GM12878 (cell line): ENCODE data around the gene MEP1A. TPM values are rescaled to one million over a fixed set of nuclear protein-coding genes. Genes with fewer than 3 reads are reported as not detected.

Source experiments
- ATAC-seq: fragments of 200-7000 bp; cut with Tn5 transposase; 3 replicates; pipeline ENCODE4 v1.9.1; 2020; ENCODE audit warnings: mild to moderate bottlenecking, moderate library complexity
- BruUV-seq: library from RNA; stranded (reverse); fragments of 400-500 nt; replicated peaks from 2 replicates; lab custom pipeline; 2021; lab: Mats Ljungman, UMichigan
- CTCF ChIA-PET: fragments of 300-600 bp; sonication (Branson Sonifier 250); formaldehyde crosslinking; extraction: SDS; loops from one replicate; lab custom pipeline; 2021; ENCODE audit warnings: inconsistent platforms; lab: Yijun Ruan, JAX
- POLR2A ChIA-PET: fragments of 350-600 bp; formaldehyde crosslinking; extraction: SDS; loops from one replicate; lab custom pipeline; 2021; ENCODE audit warnings: inconsistent platforms; lab: Charles Lee
- RAD21 ChIA-PET: fragments of 300-600 bp; sonication (Branson Sonifier 250); formaldehyde crosslinking; loops from one replicate; lab custom pipeline; 2023; ENCODE audit warnings: antibody characterized with exemption; ENCODE audit not compliant: unreplicated experiment; lab: Charles Lee
- SMC1A ChIA-PET: fragments of 300-600 bp; sonication (Branson Sonifier 250); formaldehyde crosslinking; loops from one replicate; lab custom pipeline; 2023; ENCODE audit not compliant: unreplicated experiment, uncharacterized antibody; lab: Charles Lee
- DNase-seq: peaks from one replicate; pipeline ENCODE4 v3.0.0-alpha.2; 2011; ENCODE audit warnings: low read depth, low spot score
- FAIRE-seq: peaks from 3 replicates; lab custom pipeline; 2011; peaks lifted over from hg19 to GRCh38; lab: Jason Lieb, UNC
- H2AFZ ChIP-seq: 2 replicates; pipeline ENCODE4 v1.6.0; 2011; ENCODE audit warnings: low read depth, low read length, control low read depth; ENCODE audit not compliant: control insufficient read depth
- H3K27ac ChIP-seq: 2 replicates; pipeline ENCODE4 v1.5.1; 2011; ENCODE audit warnings: control low read depth; ENCODE audit not compliant: control insufficient read depth, insufficient read depth
- H3K27me3 ChIP-seq, 2 experiments: replicated peaks in 1 of 2; 2 replicates each; pipeline versions ENCODE4 v1.6.0 to v1.6.1; 2011; ENCODE audit warnings: low read length in 1 of 2; ENCODE audit not compliant: control insufficient read depth in 2 of 2, insufficient read depth in 2 of 2
- H3K36me3 ChIP-seq, 2 experiments: 2 replicates each; pipeline ENCODE4 v1.5.1; 2011; ENCODE audit warnings: low read length in 1 of 2; ENCODE audit not compliant: control insufficient read depth in 2 of 2, insufficient read depth in 2 of 2
- H3K4me1 ChIP-seq: 2 replicates; pipeline ENCODE4 v1.6.1; 2011; ENCODE audit warnings: mild to moderate bottlenecking, low read length, moderate library complexity, mixed read lengths; ENCODE audit not compliant: control insufficient read depth, insufficient read depth
- H3K4me2 ChIP-seq: 2 replicates; pipeline ENCODE4 v1.6.0; 2011; ENCODE audit warnings: control low read depth; ENCODE audit not compliant: control insufficient read depth, insufficient read depth
- H3K4me3 ChIP-seq: fragments of 200-600 bp; sonication (generic); 2 replicates; pipeline ENCODE4 v1.5.1; 2016
- H3K79me2 ChIP-seq: 2 replicates; pipeline ENCODE4 v1.6.0; 2011; ENCODE audit warnings: low read length; ENCODE audit not compliant: control insufficient read depth, insufficient read depth
- H3K9ac ChIP-seq: 2 replicates; pipeline ENCODE4 v1.8.0; 2011; ENCODE audit warnings: low read length, control low read depth, mixed read lengths; ENCODE audit not compliant: control insufficient read depth, insufficient read depth
- H3K9me3 ChIP-seq: replicated peaks from 3 replicates; pipeline ENCODE4 v1.5.1; 2011; ENCODE audit warnings: mild to moderate bottlenecking, low read length; ENCODE audit not compliant: control insufficient read depth, insufficient read depth
- H4K20me1 ChIP-seq: 2 replicates; pipeline ENCODE4 v1.6.0; 2011; ENCODE audit not compliant: control insufficient read depth, insufficient read depth
- ATF7 ChIP-seq: fragments of 450-650 bp; IDR thresholded peaks from 2 replicates; pipeline ENCODE4 v1.6.1; 2016; ENCODE audit warnings: low read depth, mild to moderate bottlenecking
- HCFC1 ChIP-seq: fragments of 150-350 bp; IDR thresholded peaks from 2 replicates; pipeline ENCODE4 v1.6.1; 2014; ENCODE audit warnings: low read length
- HDGF ChIP-seq: fragments of 450-650 bp; IDR thresholded peaks from 2 replicates; pipeline ENCODE4 v1.6.1; 2016; ENCODE audit warnings: antibody characterized with exemption
- IKZF2 ChIP-seq, 2 experiments: fragments of 450-650 bp; IDR thresholded peaks; 2 replicates each; pipeline ENCODE4 v1.6.1; 2017; ENCODE audit warnings: mild to moderate bottlenecking in 2 of 2, moderate library complexity in 2 of 2
- NR2C1 ChIP-seq: fragments of 450-650 bp; IDR thresholded peaks from 2 replicates; pipeline ENCODE4 v1.6.1; 2017; ENCODE audit warnings: antibody characterized with exemption, mild to moderate bottlenecking, moderate library complexity
- PAX5 ChIP-seq: IDR thresholded peaks from 2 replicates; pipeline ENCODE4 v1.6.1; 2011; ENCODE audit warnings: low read depth, low read length, borderline replicate concordance
- SIX5 ChIP-seq: IDR thresholded peaks from 2 replicates; pipeline ENCODE4 v1.6.1; 2011; ENCODE audit warnings: mild to moderate bottlenecking, low read depth, low read length, moderate library complexity; ENCODE audit not compliant: severe bottlenecking
- SPI1 ChIP-seq: IDR thresholded peaks from 2 replicates; pipeline ENCODE4 v1.6.1; 2011; ENCODE audit warnings: low read depth, mild to moderate bottlenecking, low read length, moderate library complexity, borderline replicate concordance; ENCODE audit not compliant: insufficient read depth
- SREBF2 ChIP-seq: IDR thresholded peaks from 2 replicates; pipeline ENCODE4 v1.6.1; 2012; ENCODE audit warnings: mild to moderate bottlenecking, low read length
- SUZ12 ChIP-seq: fragments of 200-600 bp; sonication (generic); IDR thresholded peaks from one replicate; pipeline ENCODE4 v1.6.1; 2018; ENCODE audit warnings: antibody characterized with exemption, mild to moderate bottlenecking; ENCODE audit not compliant: unreplicated experiment
- TAF1 ChIP-seq: IDR thresholded peaks from 2 replicates; pipeline ENCODE4 v1.6.1; 2011; ENCODE audit warnings: mild to moderate bottlenecking, low read depth, low read length, borderline replicate concordance
- ZBTB40 ChIP-seq: fragments of 450-650 bp; IDR thresholded peaks from 2 replicates; pipeline ENCODE4 v1.6.1; 2016; ENCODE audit warnings: mild to moderate bottlenecking, moderate library complexity, borderline replicate concordance
- WGBS: methylation state at CpG from one replicate; pipeline ENCODE4 v1.1.6; 2016; ENCODE audit warnings: low lambda C conversion rate; ENCODE audit not compliant: insufficient replicate concordance, insufficient coverage; ENCODE audit errors: missing lambda C conversion rate; 5-methylcytosine and 5-hydroxymethylcytosine counted together
- in situ Hi-C: fragments of 300-500 bp; cut with MboI; formaldehyde crosslinking; loops from 9 replicates; pipeline ENCODE4 v1.14.3; 2018; ENCODE audit warnings: mixed read lengths
- intact Hi-C: fragments of 100-400 bp; cut with micrococcal nuclease; formaldehyde crosslinking; loops from one replicate; pipeline ENCODE4 v1.14.2; 2022; ENCODE audit not compliant: unreplicated experiment
- polyA plus RNA-seq, 11 experiments: library from polyadenylated mRNA; depleted of rRNA in 4 of 11; unstranded in 6 of 11; stranded (reverse) in 5 of 11; fragments of >200 nt; fragmentation: Nextera tagmentation in 4 of 11; fragmentation: Illumina TruSeq in 1 of 11; extraction: Ambion mirVana in 4 of 11; extraction: Trizol in 1 of 11; gene quantifications; 1 replicate in 1 of 11; 2 replicates in 10 of 11; pipeline versions ENCODE4 v1.2.1 to v1.2.3, GENCODE V29; 2011 to 2016; ENCODE audit warnings: inconsistent platforms in 2 of 11, missing spikeins in 2 of 11, low read depth in 1 of 11
- total RNA-seq, 4 experiments: library from RNA; depleted of rRNA in 3 of 4; stranded (reverse); fragments of >200 nt in 3 of 4; fragmentation: Illumina TruSeq in 1 of 4; extraction: Trizol in 1 of 4; gene quantifications; 2 replicates each; pipeline versions ENCODE4 v1.2.1 to v1.2.3, GENCODE V29; 2013 to 2021

Gene MEP1A
- total and polyA plus RNA-seq, 10 of the 15 experiments (the other 5 are each of a cell fraction or from before 2014, with no cell fraction given): not detected

GRCh38 chr6:46879003-46879402 lies 85.8 kb downstream of the MEP1A start:
- Histone ChIP-seq H3K9me3 (no peaks in the 10 kb centered on the region), H3K27ac (no peak overlapping the region), H3K79me2 (no peaks in the 10 kb centered on the region), H4K20me1 (no peaks in the 10 kb centered on the region), H2AFZ (no peak overlapping the region), H3K4me1 (no peaks in the 10 kb centered on the region), H3K4me3 (no peak overlapping the region), H3K27me3 (no peaks in the 10 kb centered on the region), H3K36me3 (no peaks in the 10 kb centered on the region), H3K9ac (no peak overlapping the region), H3K4me2 (no peak overlapping the region)
- BruUV-seq: no TSS peak
- CTCF ChIA-PET: no interaction called here
- POLR2A ChIA-PET: no interaction called here
- no peak for DNase-seq
- FAIRE-seq: no peak
- RAD21 ChIA-PET: no interaction called here
- SMC1A ChIA-PET: no interaction called here
- intact Hi-C loops: no loop called here
- in situ Hi-C loops: no loop called here
- 47% methylated on average over 5 of the region's 5 CpGs for WGBS
- no peak for ATAC-seq
- TF ChIP-seq TAF1: no peak
- TF ChIP-seq SUZ12: no peak
- TF ChIP-seq SPI1: no peak
- no peak for TF ChIP-seq ATF7
- TF ChIP-seq HDGF: no peak
- TF ChIP-seq ZBTB40: no peak
- TF ChIP-seq SIX5: no peak
- TF ChIP-seq IKZF2 (IDR thresholded peaks at IDR 0.05): no peak
- TF ChIP-seq HCFC1: no peak
- no peak for TF ChIP-seq PAX5
- no peak for TF ChIP-seq NR2C1
- no peak for TF ChIP-seq SREBF2
- TF ChIP-seq, all 136 proteins: peak for 0
